ENCODE data around the gene COMTD1. TPM values are rescaled to one million over a fixed set of nuclear protein-coding genes. Genes with fewer than 3 reads are reported as not detected.

Gene COMTD1
- 20.8 and 22.8 TPM in 2 replicates for total RNA-seq

DNA sequence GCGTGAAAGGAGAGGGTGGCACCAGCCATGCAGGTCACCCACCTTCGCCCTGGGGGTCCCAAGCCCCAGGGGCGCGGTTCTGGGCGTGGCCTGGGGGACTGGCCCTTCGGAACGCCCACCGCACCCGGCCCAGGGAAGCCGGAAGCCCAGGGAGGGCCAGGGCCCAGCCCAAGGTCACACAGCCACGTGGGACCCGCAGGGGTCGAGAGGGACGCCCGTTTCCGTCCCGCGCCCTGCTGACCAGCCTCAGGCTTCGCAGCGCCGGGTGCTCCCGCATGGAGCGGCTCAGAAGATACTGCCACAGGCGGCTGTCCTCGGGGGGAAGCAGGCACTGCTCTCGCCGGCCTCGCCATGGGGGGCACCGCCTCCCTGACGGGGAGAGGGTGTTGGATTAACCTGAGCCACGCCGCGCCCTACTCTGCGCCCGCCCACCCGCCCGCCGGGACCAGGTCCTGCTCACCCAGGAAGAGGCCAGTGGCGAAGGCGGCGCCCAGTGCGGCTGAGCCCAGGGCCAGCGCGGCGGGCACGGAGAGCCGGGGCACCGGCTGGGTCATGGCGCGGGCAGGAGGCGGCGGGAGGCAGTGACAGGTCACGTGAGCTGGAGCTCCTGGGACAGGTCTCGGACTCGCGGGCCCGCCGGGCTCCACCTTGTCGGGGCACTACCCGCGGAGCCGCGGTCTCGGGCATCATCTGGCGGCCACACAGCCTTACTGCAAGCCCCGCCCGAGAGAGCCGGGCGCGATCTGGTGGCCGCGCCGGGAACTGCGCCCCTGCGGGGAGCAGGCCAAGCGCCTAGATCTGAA, at the start of gene COMTD1:
Gene COMTD1, minus strand, starts transcription at position 583 of the 803 bp plus-strand sequence. Its CDS starts 29 bp downstream, at position 554.
- no peak for DNase-seq (ENCODE audit: extremely low read depth, low read depth, low spot score)

DNA sequence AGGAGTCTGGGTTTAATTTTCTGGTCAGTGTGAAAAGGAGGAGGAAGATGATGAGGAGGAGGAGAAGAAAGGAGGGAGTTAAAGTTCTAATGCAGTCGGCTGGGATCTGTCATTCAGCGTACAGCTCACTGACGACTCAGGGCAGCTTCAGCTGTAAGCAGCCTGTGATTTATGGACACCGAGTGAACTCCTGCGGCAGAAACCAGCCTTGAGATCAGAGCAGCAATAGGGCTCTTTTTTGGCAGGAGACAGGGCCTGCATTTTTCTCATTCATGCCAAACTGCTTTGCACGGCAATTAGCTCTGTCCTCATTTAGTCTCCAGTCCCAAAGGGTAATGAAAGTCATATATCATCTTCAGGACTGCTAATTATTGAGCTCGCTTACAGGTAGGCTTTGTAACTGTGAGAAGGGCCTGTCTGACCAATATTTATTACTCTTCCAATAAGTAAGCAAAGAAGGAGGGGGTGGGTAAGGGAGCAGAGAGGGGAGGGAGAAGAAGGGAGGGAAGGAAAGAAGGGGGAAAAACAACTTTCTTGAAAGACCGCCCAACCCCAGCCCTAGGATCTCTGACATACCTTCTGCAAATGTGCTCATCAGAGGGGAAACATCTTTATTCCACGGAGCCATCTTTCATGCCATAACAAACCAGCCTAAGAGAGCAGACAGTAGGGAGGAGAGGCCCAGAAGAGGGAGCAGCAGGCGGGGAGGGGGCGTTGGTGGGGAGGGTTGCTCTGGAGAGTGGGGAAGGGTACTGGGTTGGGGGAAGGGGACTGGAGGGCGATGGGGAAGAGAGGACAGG, 48.1 kb upstream of the COMTD1 start:
- DNase-seq (ENCODE audit: extremely low read depth, low read depth, low spot score), result no peak

DNA sequence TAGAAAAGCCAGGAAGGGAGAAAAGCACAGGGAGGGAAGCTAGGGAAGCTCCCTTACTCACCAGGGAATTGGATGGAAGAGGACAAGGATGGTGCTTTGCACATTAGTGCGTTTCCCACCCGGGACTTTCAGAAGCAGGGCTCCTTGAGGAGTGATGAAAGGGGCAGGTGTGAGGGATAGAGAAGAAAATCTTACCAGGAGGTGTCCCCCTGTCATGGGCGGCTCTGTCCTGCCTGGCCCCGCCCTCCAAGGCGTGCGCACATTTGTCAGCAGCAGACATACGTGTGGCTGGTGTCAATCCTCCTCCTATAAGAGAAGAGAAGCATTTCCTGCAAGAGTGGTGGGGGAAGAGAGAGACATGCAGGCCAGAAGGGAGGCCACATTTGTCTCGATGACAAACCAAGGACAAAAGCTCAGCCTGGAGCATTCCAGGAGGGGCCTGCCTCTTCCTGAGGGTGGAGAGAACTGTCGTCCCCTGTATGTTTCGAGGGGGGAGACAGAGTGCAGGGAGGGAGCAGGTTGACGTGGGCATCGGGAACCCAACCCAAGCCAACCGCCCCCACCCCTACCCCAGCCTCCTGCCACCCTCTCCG, 47.4 kb upstream of the COMTD1 start:
- DNase-seq (ENCODE audit: extremely low read depth, low read depth, low spot score), result no peak

- no peak for DNase-seq (ENCODE audit: extremely low read depth, low read depth, low spot score)
These were observed 46.2 kb upstream of the COMTD1 start for GRCh38 chr10:75281974-75282373.

DNA sequence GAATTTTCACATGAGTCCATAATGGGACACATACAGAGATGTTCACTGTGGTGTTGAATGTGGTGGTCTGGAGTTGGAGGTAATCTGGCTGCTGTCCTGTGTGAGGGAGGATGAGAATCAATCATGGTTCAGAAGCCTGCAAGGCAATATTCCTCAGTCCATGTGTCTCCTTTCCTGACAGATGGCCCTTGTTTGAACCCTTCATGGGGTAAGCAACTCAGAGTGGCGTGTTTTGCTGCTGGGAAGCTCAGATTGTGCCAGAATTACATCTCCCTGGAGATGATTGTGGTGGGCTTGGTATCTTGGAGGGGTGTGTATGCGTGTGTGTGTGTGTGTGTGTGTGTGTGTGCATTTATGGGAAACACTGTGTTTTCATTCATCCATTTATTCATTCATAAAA, 44.5 kb upstream of the COMTD1 start:
- no peak for DNase-seq (ENCODE audit: extremely low read depth, low read depth, low spot score)

DNA sequence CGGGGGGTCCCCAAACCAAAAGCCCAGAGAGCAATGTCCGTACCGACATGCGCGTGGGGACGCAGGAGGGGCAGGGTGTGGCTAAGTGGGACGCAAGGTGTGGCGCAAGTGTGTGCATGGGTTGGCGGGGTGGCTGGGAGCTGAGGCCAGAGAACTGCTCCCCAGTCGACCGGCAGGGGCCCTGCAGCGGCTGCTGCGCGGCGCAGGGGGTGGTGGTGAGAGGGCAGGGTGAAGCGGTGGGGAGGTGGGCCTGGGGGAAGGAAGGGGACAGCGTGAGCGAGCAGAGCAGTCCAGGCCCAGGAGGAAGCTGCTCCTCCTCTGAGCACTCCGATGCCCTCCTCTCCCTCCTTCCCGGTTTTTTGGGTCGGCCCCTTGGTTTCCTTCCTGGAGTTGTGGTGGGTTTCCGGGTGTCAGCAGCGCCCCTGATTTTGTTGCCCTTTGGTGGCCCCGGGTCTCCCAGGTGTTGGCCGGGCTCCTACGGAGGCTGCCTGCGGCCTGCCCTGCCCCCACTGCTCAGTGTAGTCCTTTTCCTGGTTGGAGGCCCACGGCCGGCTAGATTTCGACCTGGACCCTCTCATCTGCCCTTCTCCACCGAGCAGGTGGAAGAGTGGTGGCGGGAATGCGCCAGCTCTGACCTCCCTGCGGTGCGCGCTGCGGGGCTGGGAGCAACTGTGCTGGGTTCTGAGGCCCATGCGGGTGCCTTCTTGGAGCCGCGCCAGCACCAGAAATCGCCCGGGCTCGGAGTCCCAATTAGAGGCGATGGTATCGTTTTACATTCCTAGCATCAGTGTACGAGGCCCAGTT, 40.5 kb upstream of the COMTD1 start:
- no peak for DNase-seq (ENCODE audit: extremely low read depth, low read depth, low spot score)

GRCh38 chr10:75272896-75273295, 37.1 kb upstream of the COMTD1 start:
- DNase-seq (ENCODE audit: extremely low read depth, low read depth, low spot score), result no peak

- DNase-seq (ENCODE audit: extremely low read depth, low read depth, low spot score), result no peak
These were observed 36.3 kb upstream of the COMTD1 start for GRCh38 chr10:75272094-75272493.

GRCh38 chr10:75269605-75270004, 33.8 kb upstream of the COMTD1 start:
- no peak for DNase-seq (ENCODE audit: extremely low read depth, low read depth, low spot score)

GRCh38 chr10:75266945-75267344, 31.2 kb upstream of the COMTD1 start:
- DNase-seq (ENCODE audit: extremely low read depth, low read depth, low spot score), result no peak

GRCh38 chr10:75265856-75266255, 30.1 kb upstream of the COMTD1 start:
- no peak for DNase-seq (ENCODE audit: extremely low read depth, low read depth, low spot score)

GRCh38 chr10:75263806-75264205, 28.0 kb upstream of the COMTD1 start:
- no peak for DNase-seq (ENCODE audit: extremely low read depth, low read depth, low spot score)

GRCh38 chr10:75261813-75262705, 26.3 kb upstream of the COMTD1 start:
- no peak for DNase-seq (ENCODE audit: extremely low read depth, low read depth, low spot score)

DNA sequence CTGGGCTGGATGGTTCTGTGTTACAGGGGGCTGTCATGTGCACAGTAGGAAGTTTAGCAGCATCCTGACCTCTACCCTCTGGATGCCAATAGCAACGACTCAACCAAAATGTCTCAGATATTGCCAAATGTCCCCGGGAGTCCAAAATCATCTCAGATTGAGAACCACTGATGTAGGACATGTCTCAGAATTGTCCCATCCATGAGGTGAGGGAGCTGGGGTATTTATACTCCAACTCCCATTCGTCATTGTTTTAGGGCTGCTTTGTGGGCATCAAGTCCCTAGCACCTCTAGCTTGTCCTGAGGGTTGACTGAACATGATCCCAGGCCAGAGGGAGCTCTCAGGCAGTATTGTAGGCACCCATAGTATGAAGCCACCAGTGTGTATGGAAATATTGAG, 25.2 kb upstream of the COMTD1 start:
- no peak for DNase-seq (ENCODE audit: extremely low read depth, low read depth, low spot score)

DNA sequence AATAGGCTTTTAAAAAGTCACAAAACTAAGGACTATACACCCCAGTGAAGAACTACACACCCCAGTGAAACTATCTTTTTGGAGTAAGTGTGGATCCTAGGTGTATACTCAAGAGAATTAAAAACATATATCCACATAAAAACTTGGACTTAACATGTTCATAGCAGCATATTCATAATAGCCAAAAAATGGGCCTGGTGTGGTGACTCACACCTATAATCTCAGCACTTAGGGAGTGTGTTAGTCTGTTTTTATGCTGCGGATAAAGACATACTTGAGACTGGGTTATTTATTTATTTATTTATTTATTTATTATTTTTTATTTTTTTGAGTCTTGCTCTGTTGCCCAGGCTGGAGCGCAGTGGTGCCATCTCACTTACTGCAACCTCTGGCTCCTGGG, 19.0 kb upstream of the COMTD1 start:
- no peak for DNase-seq (ENCODE audit: extremely low read depth, low read depth, low spot score)

- DNase-seq (ENCODE audit: extremely low read depth, low read depth, low spot score), result no peak
These were observed 17.8 kb upstream of the COMTD1 start for GRCh38 chr10:75253281-75254220.

GRCh38 chr10:75250934-75251333, 15.2 kb upstream of the COMTD1 start:
- no peak for DNase-seq (ENCODE audit: extremely low read depth, low read depth, low spot score)

- no peak for DNase-seq (ENCODE audit: extremely low read depth, low read depth, low spot score)
These were observed 12.0 kb upstream of the COMTD1 start for GRCh38 chr10:75247797-75248196.

GRCh38 chr10:75246506-75246905, 10.7 kb upstream of the COMTD1 start:
- DNase-seq (ENCODE audit: extremely low read depth, low read depth, low spot score), result no peak

Measured in glomerular endothelial cell (primary cell).